Vagina (tissue), 2 donors: ENCODE measurements around the gene OR12D3. TPM values are rescaled to one million over a fixed set of nuclear protein-coding genes. Genes with fewer than 3 reads are reported as not detected.

Experiments used
- DNase-seq, 2 donors: peaks; one replicate each; pipeline ENCODE4 v3.0.0-alpha.2; 2017; ENCODE audit errors: extremely low spot score in 2 of 2
- H3K27ac ChIP-seq: fragments of 200-600 bp; sonication (generic); one replicate; pipeline ENCODE4 v1.5.1; 2019
- H3K27me3 ChIP-seq: fragments of 200-600 bp; sonication (generic); one replicate; pipeline ENCODE4 v1.5.1; 2019
- H3K36me3 ChIP-seq, 2 donors: fragments of 200-600 bp; sonication (generic); one replicate each; pipeline ENCODE4 v1.5.1; 2017 to 2019
- H3K4me1 ChIP-seq: fragments of 200-600 bp; sonication (generic); one replicate; pipeline ENCODE4 v1.5.1; 2019
- H3K4me3 ChIP-seq, 2 donors: fragments of 200-600 bp; sonication (generic); 1 replicate in 1 of 2; 2 replicates in 1 of 2; pipeline ENCODE4 v1.5.1; 2016 to 2019
- H3K9me3 ChIP-seq: fragments of 200-600 bp; sonication (generic); one replicate; pipeline ENCODE4 v1.5.1; 2019
- POLR2A ChIP-seq, 2 donors: fragments of 450-650 bp; IDR thresholded peaks; one replicate each; pipeline ENCODE4 v1.6.1; 2017; ENCODE audit warnings: antibody characterized with exemption in 2 of 2, mild to moderate bottlenecking in 2 of 2, moderate library complexity in 2 of 2
- POLR2AphosphoS5 ChIP-seq, 2 donors: sonication (generic); formaldehyde crosslinking; IDR thresholded peaks; one replicate each; pipeline ENCODE4 v1.9.0; 2017; ENCODE audit warnings: antibody characterized with exemption in 2 of 2, mild to moderate bottlenecking in 2 of 2, low read depth in 1 of 2; ENCODE audit not compliant: insufficient read depth in 1 of 2
- intact Hi-C: fragments of 100-400 bp; cut with DNase I; formaldehyde crosslinking; loops from one replicate; pipeline ENCODE4 v1.15.1; 2023
- total RNA-seq: library from RNA; depleted of rRNA; stranded (reverse); fragments of >200 nt; gene quantifications from one replicate; pipeline ENCODE4 v1.2.3, GENCODE V29; 2016
- TF ChIP-seq, protein P1 (sequence below), 3 experiments: fragments of 450-650 bp in 2 of 3; fragments of 200-600 bp in 1 of 3; sonication (generic) in 1 of 3; IDR thresholded peaks; one replicate each; pipeline ENCODE4 v1.5.1; 2017 to 2019; ENCODE audit warnings: antibody characterized with exemption in 3 of 3, mild to moderate bottlenecking in 2 of 3, moderate library complexity in 2 of 3

OR12D3 gene
- total RNA-seq, 1 donor from 2014 or later = not detected

GRCh38 chr6:29332676-29333075 is 42.4 kb downstream of the OR12D3 start:
- H3K4me3 ChIP-seq = no peak overlapping the region
- no peaks in the 10 kb centered on the region for H3K9me3 ChIP-seq
- no peaks in the 10 kb centered on the region for H3K27me3 ChIP-seq
- intact Hi-C loops = no loop called here
- DNase-seq = no peak
- H3K27ac ChIP-seq = no peak overlapping the region
- TF ChIP-seq, protein P1, sequence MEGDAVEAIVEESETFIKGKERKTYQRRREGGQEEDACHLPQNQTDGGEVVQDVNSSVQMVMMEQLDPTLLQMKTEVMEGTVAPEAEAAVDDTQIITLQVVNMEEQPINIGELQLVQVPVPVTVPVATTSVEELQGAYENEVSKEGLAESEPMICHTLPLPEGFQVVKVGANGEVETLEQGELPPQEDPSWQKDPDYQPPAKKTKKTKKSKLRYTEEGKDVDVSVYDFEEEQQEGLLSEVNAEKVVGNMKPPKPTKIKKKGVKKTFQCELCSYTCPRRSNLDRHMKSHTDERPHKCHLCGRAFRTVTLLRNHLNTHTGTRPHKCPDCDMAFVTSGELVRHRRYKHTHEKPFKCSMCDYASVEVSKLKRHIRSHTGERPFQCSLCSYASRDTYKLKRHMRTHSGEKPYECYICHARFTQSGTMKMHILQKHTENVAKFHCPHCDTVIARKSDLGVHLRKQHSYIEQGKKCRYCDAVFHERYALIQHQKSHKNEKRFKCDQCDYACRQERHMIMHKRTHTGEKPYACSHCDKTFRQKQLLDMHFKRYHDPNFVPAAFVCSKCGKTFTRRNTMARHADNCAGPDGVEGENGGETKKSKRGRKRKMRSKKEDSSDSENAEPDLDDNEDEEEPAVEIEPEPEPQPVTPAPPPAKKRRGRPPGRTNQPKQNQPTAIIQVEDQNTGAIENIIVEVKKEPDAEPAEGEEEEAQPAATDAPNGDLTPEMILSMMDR (IDR thresholded peaks at IDR 0.05) = no peak
- TF ChIP-seq POLR2AphosphoS5 (IDR thresholded peaks at IDR 0.05; ENCODE audit: insufficient read depth in 1 of 2, low read depth in 1 of 2) (no peak), POLR2A (IDR thresholded peaks at IDR 0.05) (no peak)
- no peaks in the 10 kb centered on the region for H3K36me3 ChIP-seq
- H3K4me1 ChIP-seq = no peaks in the 10 kb centered on the region

- Histone ChIP-seq H3K27ac (no peak overlapping the region), H3K9me3 (no peaks in the 10 kb centered on the region), H3K36me3 (no peaks in the 10 kb centered on the region), H3K4me1 (no peaks in the 10 kb centered on the region), H3K4me3 (no peak overlapping the region), H3K27me3 (no peaks in the 10 kb centered on the region)
- DNase-seq = no peak
- TF ChIP-seq, protein P1 (IDR thresholded peaks at IDR 0.05) = no peak
- TF ChIP-seq POLR2A (IDR thresholded peaks at IDR 0.05) = no peak
- no peak for TF ChIP-seq POLR2AphosphoS5 (IDR thresholded peaks at IDR 0.05; ENCODE audit: insufficient read depth in 1 of 2, low read depth in 1 of 2)
- intact Hi-C loops = no loop called here
Observed at GRCh38 chr6:29325777-29326176, 49.3 kb downstream of the OR12D3 start.

Other genes with a start within 250 kb of the OR12D3 start
- not detected for gene OR2J2, start 204.4 kb downstream of the OR12D3 start, total RNA-seq
- gene OR14J1, start 73.6 kb downstream of the OR12D3 start, total RNA-seq = 0.74 TPM
- gene OR5V1, start 6.4 kb downstream of the OR12D3 start, total RNA-seq = not detected
- gene OR12D2, start 20.3 kb upstream of the OR12D3 start, total RNA-seq = not detected
- gene OR12D1, start 39.6 kb upstream of the OR12D3 start, total RNA-seq = not detected
- gene OR10C1, start 64.0 kb upstream of the OR12D3 start, total RNA-seq = not detected
- not detected for gene OR11A1, start 81.8 kb upstream of the OR12D3 start, total RNA-seq
- gene OR2H1, start 81.9 kb upstream of the OR12D3 start, total RNA-seq = not detected
- not detected for gene MAS1L, start 112.7 kb upstream of the OR12D3 start, total RNA-seq
- not detected for gene UBD, start 184.4 kb upstream of the OR12D3 start, total RNA-seq
- gene OR2H2, start 209.8 kb upstream of the OR12D3 start, total RNA-seq = not detected